ENCODE results near the gene HAUS1. TPM values are rescaled to one million over a fixed set of nuclear protein-coding genes. Genes with fewer than 3 reads are reported as not detected.

Gene HAUS1
- total and polyA plus RNA-seq, 2 donors (not counting 1 experiment from before 2014, with no cell fraction given), result 11.9 to 30.9 TPM

- H3K4me3 Mint-ChIP-seq, result no peak overlapping the region
- peaks cover 25 to 26% of the 10 kb centered on the region in 2 donors for H3K4me1 ChIP-seq (ENCODE audit: control insufficient read depth in 2 of 2, insufficient read depth in 2 of 2, low read length in 2 of 2)
- H3K79me2 ChIP-seq (ENCODE audit: control insufficient read depth, insufficient read depth, low read length), result peaks cover 75% of the 10 kb centered on the region
- H3K4me1 Mint-ChIP-seq, result peaks cover 31% of the 10 kb centered on the region
- intact Hi-C loops (cut with micrococcal nuclease), result no loop called here
- ChIA-PET CTCF (no interaction called here), POLR2A (no interaction called here)
- no peak overlapping the region for H3K4me2 ChIP-seq (replicated peaks; ENCODE audit: low read depth, low read length, poor library complexity, severe bottlenecking)
- DNase-seq (no peak), ATAC-seq (ENCODE audit: low read depth) (no peak)
- H3K4me3 ChIP-seq (ENCODE audit: control extremely low read depth in 1 of 5, extremely low read depth in 1 of 5, insufficient read depth in 1 of 5, low read depth in 2 of 5, low read length in 4 of 5), result no peak overlapping the region
- no peaks in the 10 kb centered on the region for H3K9me3 Mint-ChIP-seq (ENCODE audit: insufficient read depth)
- H3K27ac Mint-ChIP-seq, result no peak overlapping the region
- H3K27me3 Mint-ChIP-seq, result no peaks in the 10 kb centered on the region
- H3K9ac ChIP-seq (ENCODE audit: low read length), result no peak overlapping the region
- peaks cover 3 to 36% of the 10 kb centered on the region in 2 experiments for H3K36me3 ChIP-seq (replicated peaks in 1 of 2; ENCODE audit: control extremely low read depth in 1 of 2, control insufficient read depth in 1 of 2, extremely low read depth in 1 of 2, insufficient read depth in 2 of 2, low read length in 1 of 2)
- no peaks in the 10 kb centered on the region for H3K27me3 ChIP-seq (replicated peaks in 1 of 4; ENCODE audit: control extremely low read depth in 1 of 4, control insufficient read depth in 3 of 4, insufficient read depth in 4 of 4, low read length in 3 of 4)
- no peak overlapping the region for H3K27ac ChIP-seq (ENCODE audit: low read length in 2 of 2)
- H4K20me1 ChIP-seq (ENCODE audit: control insufficient read depth, insufficient read depth, low read length, poor library complexity, severe bottlenecking), result peaks cover 5% of the 10 kb centered on the region
- peaks cover 0 to 3% (median 0%) of the 10 kb centered on the region in 3 donors for H3K9me3 ChIP-seq (ENCODE audit: control extremely low read depth in 1 of 3, control insufficient read depth in 2 of 3, insufficient read depth in 1 of 3, low read length in 2 of 3)
- 95% methylated on average over 5 of the region's 10 CpGs for WGBS (ENCODE audit: insufficient coverage)
- H2AFZ ChIP-seq (ENCODE audit: insufficient read depth, low read depth, low read length, poor library complexity, severe bottlenecking), result no peak overlapping the region
- TF ChIP-seq, protein P1, sequence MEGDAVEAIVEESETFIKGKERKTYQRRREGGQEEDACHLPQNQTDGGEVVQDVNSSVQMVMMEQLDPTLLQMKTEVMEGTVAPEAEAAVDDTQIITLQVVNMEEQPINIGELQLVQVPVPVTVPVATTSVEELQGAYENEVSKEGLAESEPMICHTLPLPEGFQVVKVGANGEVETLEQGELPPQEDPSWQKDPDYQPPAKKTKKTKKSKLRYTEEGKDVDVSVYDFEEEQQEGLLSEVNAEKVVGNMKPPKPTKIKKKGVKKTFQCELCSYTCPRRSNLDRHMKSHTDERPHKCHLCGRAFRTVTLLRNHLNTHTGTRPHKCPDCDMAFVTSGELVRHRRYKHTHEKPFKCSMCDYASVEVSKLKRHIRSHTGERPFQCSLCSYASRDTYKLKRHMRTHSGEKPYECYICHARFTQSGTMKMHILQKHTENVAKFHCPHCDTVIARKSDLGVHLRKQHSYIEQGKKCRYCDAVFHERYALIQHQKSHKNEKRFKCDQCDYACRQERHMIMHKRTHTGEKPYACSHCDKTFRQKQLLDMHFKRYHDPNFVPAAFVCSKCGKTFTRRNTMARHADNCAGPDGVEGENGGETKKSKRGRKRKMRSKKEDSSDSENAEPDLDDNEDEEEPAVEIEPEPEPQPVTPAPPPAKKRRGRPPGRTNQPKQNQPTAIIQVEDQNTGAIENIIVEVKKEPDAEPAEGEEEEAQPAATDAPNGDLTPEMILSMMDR (IDR thresholded peaks at IDR 0.05), result no peak
- no peak for TF ChIP-seq EZH2 (IDR thresholded peaks at IDR 0.05; ENCODE audit: borderline replicate concordance, insufficient read depth, low read depth, low read length, poor library complexity, severe bottlenecking)
Observed at GRCh38 chr18:46095532-46095931, 8.7 kb upstream of the HAUS1 start.

- peaks cover 0 to 24% of the 10 kb centered on the region in 2 experiments for H3K36me3 ChIP-seq (replicated peaks in 1 of 2; ENCODE audit: control extremely low read depth in 1 of 2, control insufficient read depth in 1 of 2, extremely low read depth in 1 of 2, insufficient read depth in 2 of 2, low read length in 1 of 2)
- H3K79me2 ChIP-seq (ENCODE audit: control insufficient read depth, insufficient read depth, low read length), result peaks cover 63% of the 10 kb centered on the region
- peak overlapping the region; percentile 96 for H2AFZ ChIP-seq (ENCODE audit: insufficient read depth, low read depth, low read length, poor library complexity, severe bottlenecking)
- ATAC-seq (ENCODE audit: low read depth), result no peak
- H3K27ac Mint-ChIP-seq, result peak overlapping the region; percentile 97
- H3K4me3 Mint-ChIP-seq, result peak overlapping the region; percentile 99
- intact Hi-C loops (cut with micrococcal nuclease), result no loop called here
- no peak for DNase-seq
- H3K4me3 ChIP-seq (ENCODE audit: control extremely low read depth in 1 of 5, extremely low read depth in 1 of 5, insufficient read depth in 1 of 5, low read depth in 2 of 5, low read length in 4 of 5), result peak overlapping the region; percentile 66 to 80 (median 75)
- TF ChIP-seq, protein P1 (IDR thresholded peaks at IDR 0.05), result no peak
- no peak for TF ChIP-seq EZH2 (IDR thresholded peaks at IDR 0.05; ENCODE audit: borderline replicate concordance, insufficient read depth, low read depth, low read length, poor library complexity, severe bottlenecking)
- no peaks in the 10 kb centered on the region for H3K27me3 Mint-ChIP-seq
- peaks cover 0 to 3% (median 0%) of the 10 kb centered on the region in 3 donors for H3K9me3 ChIP-seq (ENCODE audit: control extremely low read depth in 1 of 3, control insufficient read depth in 2 of 3, insufficient read depth in 1 of 3, low read length in 2 of 3)
- POLR2A ChIA-PET, result interaction anchor here (0.7 to 1.1 kb wide), 2 partner anchors 15 to 431 kb away, joined by 5 to 9 read pairs; no protein-coding TSS in a partner anchor
- CTCF ChIA-PET, result interaction anchor here (1.0 to 2.8 kb wide), 3 partner anchors 23 to 431 kb away, joined by 3 to 16 read pairs (median 8); a partner anchor contains a TSS
- peak overlapping the region; percentile 76 for H3K4me2 ChIP-seq (replicated peaks; ENCODE audit: low read depth, low read length, poor library complexity, severe bottlenecking)
- no peaks in the 10 kb centered on the region for H3K27me3 ChIP-seq (replicated peaks in 1 of 4; ENCODE audit: control extremely low read depth in 1 of 4, control insufficient read depth in 3 of 4, insufficient read depth in 4 of 4, low read length in 3 of 4)
- H3K9ac ChIP-seq (ENCODE audit: low read length), result peak overlapping the region; percentile 80
- peaks cover 25 to 26% of the 10 kb centered on the region in 2 donors for H3K4me1 ChIP-seq (ENCODE audit: control insufficient read depth in 2 of 2, insufficient read depth in 2 of 2, low read length in 2 of 2)
- H3K4me1 Mint-ChIP-seq, result peaks cover 27% of the 10 kb centered on the region
- H3K27ac ChIP-seq (ENCODE audit: low read length in 2 of 2), result peak overlapping the region; percentile 76 to 90
- H4K20me1 ChIP-seq (ENCODE audit: control insufficient read depth, insufficient read depth, low read length, poor library complexity, severe bottlenecking), result peaks cover 1% of the 10 kb centered on the region
- no peaks in the 10 kb centered on the region for H3K9me3 Mint-ChIP-seq (ENCODE audit: insufficient read depth)
- WGBS (ENCODE audit: insufficient coverage), result 72% methylated on average over 15 of the region's 22 CpGs
Observed at GRCh38 chr18:46096651-46097300, 7.4 kb upstream of the HAUS1 start.
